Stimulated activated CD8-positive, alpha-beta memory T cell treated with anti-CD3 and anti-CD28 coated beads, Interleukin-4, amount 100 ng/mL, for 1 hour (primary cell): Measurements from ENCODE around the gene STARD7.
"Not testable (repeated sequence)": the region's sequence is repeated elsewhere in the genome, so short reads cannot be mapped to it uniquely, and the experiment has no call there.

Experiments
- DNase-seq, 2 donors: peaks; one replicate each; pipeline ENCODE4 v3.0.0-alpha.2; 2020; ENCODE audit warnings: low read depth in 2 of 2, low spot score in 1 of 2

Gene STARD7

DNA sequence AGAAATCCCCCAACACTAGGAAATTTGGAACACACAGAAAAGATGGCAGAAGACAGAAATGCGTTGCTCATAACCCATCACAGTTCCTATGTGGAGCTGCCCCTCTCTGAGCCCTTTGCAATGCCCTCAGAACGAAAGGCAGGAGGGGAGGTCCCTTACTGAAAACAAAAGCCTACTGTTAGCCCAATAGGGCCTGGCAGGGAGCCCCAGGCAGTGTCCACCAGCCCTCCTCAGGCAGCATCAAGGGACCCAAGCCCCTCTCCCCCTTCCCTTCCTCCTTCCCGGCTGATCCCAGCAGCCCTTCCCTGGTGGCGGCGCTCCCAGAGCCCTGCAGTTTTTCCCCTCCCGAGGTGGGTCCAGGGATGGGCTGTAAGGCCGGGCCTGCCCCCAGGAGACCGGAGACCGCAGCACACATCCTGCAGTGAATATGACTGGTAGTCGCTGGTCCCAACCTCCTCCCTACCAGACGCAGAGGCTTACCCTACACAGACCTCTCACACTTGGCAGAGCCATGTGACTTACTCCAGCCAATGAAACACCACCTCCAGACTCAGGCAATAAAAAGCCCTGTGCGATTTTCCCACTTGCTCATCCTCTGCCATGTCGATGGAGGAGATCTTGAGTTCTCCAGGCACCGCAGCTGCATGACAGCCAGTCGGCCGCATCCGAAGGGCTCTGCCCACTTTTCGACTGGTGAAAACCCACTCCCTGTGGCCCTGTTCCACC lies 44.0 kb downstream of the STARD7 start:
- no peak for DNase-seq

DNA sequence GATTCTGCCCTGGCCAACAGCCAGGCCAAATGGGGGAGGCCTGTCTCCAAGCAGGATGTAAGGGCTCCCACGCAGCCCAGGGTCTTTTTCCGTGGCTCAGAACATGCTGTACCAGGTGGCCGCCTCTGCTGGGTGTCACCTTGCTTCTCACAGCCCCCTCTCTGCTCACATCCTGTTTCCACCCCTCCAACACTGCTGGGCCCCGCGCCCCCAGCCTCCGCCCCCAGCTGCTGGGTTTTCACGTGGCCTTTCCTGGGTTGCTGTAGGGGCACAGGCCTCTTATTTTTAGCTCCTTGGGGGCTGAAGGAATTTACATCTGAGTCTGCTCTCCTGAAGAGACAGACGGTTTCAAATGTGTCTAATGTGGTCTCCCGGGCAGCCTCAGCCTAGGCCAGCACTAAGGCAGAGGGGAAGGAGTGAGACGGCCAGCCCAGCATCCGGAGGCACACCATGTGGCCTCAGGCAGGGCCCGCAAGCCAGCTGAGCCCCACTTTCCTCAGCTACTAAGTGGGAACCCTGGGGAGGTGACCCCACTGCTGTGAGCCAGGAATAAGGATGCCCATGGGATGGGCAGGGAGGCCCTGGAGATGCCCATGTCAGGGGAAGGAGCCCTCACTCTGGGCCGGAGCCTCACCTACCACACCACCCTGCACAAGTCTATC lies 44.7 kb downstream of the STARD7 start:
- peak in 1 of 2 donors; percentile 51 for DNase-seq

DNA sequence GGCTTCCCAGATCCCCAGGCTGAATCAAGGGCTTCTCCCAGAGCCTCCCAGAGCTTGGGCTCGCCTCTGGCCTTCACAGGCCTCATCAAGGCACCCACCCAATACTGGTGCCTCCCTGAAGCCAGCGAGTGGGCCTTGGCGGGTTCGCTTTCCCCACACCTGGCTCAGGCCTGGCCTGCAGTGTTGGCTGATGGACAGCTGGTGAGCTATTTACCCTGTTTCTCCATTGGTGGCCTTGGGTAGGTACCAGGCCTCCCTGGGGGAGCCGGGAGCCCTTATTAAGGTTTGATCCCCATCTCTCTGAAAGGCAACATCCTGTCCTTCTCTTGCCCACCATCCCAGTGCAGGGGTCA lies 45.2 kb downstream of the STARD7 start:
- DNase-seq = no peak

DNA sequence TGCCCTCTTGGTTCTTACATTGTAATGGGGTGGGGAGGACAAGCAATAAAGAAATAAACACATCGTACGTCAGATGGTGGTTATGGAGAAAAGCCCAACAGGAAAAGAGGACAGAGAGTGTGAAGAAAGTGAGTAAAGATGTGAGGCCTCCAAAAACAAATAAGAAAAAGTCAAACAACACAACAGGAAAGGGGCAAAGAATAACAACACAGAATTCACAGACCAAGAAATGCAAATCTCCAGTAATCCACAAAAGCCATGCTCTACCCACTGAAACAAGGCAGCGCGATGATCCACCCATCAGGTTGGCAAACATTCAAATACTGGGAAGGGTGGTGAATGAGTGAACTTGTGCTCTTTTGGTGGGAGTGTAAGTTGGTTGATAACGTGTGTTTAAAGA lies 46.7 kb downstream of the STARD7 start:
- no peak for DNase-seq

DNA sequence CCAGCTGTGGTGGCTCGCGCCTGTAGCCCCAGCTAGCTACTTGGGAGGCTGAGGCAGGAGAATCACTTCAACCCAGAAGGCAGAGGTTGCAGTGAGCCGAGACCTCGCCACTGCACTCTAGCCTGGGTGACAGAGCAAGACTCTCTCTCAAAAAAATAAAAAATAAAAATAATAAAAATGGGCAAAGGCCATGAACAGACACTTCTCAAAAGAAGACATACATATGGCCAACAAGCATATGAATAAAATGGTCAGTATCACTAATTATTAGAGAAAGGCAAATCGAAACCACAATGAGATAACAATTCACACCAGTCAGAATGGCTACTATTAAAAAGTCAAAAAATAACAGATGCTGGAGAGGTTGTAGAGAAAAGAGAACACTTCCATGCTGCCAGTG lies 48.3 kb downstream of the STARD7 start:
- not testable (repeated sequence) for DNase-seq

DNA sequence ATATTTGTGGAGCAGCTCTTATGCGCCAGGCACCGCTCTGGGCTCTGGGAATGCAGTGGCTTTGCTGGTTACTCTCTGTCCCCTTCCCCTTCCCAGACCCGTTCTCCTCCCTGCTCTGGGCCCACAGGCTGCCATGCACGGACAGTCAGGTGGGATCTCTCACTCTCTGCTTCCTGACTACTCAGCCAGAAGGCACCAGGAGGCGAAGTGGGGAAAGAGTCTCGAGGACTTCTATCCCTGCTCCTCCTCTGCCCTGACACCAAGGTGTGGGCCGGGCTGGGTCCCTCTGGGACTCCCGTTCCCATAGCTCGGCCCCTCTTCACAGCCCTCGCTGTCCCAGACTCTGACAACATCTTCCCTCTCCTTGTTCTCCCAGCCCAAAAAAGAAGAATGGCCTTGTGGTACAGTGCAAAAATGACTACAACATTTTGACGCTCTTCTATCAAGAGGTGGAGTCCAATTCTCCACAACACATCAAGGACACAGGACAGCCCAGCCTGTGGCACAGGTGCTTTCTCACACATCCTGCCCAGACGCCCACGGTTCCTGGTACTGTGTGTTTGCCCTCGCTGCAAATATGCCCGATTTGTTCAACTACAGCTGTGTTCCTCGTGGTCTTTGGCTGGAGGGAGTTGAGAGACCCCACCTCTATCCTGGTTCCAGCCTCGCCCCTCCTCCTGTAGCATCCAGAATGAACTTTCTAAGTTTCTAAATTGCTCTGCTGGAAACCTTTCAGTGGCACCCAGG lies 49.4 kb downstream of the STARD7 start:
- DNase-seq = no peak

DNA sequence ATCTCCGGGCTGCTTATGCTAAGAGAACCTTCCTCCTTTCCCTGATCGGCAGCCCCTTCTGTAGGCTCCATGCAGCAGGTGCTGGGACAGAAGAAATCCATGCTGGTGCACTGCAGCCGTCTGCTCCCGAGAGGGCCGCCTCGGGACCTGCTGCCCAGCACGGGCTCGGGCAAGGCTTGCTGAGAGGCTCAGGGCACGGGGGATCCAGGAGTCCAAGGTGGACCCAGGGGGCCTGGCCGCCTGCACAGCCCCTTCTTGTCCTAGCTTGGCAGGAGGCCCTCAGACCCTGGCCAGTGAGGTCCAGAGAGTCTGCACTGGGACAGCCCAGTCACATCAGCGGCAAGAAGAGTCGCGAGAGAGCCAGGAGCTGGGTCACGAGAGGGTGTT lies 50.1 kb downstream of the STARD7 start:
- no peak for DNase-seq

DNA sequence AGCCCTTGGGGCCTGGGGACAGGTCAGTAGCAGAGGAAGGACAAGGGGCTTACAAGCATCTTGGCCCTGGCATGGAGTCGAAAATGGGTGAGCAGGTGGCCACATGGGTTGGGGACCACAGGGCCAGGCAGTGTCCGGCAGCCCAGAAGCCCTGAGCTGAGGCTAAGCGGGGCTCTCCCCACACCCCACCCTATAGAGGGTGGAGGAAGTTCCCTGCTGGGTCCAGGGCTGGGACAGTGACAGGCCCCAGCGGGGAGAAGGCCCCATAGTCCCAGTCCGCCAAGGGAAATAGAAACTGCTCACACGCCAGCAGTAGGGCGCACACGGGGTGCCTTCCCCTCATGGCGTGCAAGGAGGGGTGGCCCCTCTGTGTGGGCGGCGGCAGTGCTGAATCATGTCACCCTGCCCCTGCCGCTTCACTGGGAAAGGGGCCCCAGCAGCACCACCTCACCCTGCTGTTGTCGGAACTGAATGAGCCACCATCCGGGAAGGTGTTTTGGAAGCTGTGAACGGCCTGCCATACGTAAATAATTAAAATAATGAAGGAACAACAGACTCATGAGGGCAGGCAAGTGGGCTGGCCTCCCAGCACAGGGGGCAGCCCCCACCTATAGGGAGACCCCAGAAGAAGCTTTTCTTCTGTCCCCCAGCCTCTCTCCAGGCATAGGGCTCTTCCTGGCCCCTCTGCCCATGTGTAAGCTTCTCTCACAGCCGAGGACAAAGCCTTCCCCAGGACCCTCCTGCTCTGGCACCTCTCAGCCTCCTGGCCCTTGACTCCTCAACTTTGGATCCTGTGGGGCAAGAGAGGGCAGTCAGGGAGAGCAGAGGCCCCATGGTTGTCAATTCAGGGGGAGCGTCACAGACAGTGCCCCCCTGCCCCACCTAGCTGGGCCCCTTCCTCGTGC lies 50.7 kb downstream of the STARD7 start:
- peak; percentile 46 to 65 for DNase-seq

DNA sequence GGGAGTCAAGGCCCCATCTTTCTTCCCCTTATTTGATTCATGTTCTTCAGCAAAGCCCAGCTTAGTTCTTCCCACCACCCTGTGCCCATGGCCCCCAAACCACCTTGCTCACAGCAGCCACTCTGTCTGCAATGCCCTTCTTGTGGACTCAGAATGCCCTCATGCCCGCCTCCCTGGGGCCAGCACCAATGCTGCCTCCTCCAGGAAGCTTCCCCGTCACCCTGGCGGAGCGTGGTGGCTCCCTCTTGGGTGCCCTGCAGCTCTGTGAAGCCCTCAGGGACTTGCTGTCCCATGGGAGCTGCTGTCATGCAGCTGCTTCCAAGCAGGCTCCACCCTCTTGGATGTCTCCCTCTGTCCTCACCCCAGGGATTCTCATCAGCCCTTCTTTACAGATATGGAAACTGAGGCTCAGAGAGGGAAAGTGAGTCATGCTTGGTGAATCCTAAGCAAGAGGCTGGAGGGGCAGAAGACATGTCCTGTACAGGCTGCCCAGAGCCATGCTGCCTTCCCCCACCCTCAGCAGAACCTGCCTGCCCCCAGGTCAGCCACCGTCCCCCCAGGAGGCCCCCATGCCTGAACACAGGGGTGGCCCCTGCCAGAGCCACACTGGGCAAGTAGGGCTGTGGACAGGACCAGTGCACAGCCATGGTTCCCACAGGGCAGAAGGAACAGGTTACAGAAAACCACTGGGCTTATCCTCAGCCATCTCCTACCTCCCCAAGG lies 51.5 kb downstream of the STARD7 start:
- no peak for DNase-seq

DNA sequence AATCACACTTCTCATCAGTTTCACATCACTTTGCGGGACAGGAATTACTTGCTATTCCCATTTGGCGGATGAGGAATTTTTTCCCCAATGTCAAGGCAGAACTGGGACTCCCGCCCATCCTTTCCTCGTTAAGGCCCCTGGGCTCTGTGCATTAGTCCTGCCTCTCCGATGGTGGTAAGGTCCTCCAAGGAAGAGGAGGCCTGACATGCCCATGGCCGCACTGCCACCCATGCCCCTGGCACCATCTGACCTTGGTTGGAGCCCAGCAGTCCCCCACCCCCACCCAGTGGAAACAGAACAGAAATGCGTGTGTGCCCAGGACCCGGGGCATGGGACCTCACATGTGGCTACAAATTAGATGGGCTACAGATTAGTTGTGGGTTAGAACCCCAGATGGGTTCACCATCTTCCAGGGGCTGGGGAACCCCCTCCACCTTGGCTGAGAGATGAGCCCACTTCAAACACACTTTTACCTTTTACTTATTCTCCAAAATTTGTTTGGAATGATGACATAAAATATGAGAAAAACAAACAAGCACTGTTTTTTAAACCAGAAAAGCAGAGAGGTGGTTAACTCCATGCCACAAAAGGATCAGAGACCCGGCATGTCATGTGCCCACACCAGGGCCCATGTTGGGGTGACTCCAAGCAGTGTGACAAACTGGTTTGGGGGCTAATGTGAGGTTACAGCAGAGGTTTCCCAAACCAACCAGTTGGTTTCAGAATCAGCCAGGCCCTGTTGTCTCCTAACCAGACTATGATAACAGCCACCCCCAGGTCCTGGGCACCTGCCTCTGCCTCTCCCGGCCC lies 52.4 kb downstream of the STARD7 start:
- DNase-seq = no peak

DNA sequence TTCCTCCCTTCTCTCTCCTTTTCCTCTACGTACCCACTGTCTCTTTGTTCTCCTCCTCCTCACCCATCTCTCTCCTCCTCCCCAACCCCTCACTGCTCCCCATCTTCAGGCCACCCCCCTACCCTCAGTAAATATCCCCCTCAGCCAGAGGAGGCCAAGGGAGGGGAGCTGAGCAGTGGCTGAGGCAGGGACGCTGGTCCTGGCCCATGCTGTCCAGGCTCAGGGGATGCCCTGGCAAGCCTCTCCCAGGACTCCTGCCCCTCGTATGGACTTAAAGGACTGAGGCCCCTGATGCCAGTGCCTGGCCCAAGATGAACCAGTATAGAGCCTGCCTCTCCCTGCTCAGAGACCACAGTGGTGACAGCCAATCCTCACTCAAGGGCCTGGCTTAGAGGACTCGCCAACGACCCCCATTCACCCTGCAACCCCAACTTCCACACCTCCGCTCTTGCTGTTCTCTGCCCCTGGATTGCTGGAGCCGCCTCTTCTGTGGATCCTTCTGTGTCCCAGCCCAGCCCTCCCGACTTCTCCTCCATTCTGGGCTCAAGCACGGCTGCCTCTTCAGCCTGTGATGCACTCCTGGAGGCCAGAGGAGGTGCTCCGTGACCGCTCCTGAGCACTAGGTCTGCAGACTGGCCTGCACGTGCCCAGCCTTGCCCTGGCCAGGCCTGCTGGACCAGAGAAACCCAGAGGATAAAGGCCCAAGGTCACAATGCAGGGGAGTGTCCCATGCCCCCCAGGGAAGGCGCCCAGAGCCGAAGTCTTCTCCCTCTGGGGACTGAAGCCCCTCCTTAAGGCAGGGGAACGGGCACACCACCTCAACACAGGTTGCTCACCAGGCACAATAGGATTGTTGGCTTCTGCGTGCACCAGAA lies 53.9 kb downstream of the STARD7 start:
- DNase-seq = no peak

DNA sequence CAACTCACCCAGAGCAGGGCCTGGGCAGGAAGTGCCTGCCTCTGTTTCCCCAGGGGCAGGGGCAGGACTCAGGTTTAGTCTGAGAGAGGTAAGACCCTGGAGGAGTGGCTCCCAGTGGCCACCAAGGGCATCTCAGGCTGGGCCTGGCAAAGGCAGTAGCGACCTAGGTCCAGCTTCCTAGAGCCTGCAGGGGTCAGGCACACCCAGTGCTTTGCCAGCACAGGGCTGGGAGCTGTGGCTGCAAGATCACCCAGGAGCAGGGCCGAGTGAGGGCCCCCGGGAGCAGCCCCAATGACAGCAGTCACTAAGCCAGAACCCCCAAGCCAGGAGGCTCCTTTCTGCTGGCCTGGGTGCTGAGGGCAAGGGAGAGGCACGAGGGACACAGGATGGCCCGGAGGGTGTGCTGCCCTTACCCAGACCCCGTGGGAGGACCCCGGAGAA lies 54.6 kb downstream of the STARD7 start:
- DNase-seq = no peak

DNA sequence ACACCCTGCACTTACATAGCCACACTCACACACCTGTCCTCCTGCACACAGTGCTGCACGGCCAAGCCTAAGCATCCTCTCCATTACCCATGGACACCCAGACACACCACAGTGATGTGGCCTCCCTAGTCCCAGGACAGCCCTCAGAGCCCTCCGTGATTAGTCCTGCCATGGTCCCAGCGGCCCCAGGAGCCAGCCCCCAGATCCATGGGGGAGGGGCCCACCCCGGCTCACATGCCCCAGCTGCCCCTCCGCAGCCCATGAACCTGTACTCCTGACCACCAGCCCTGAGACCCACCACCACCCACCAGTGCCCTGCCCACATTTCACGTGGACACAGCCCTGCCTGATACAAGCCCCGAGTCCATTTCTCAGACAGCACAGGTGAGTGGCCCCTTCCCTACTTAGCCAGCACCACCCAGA lies 55.3 kb downstream of the STARD7 start:
- DNase-seq = no peak

DNA sequence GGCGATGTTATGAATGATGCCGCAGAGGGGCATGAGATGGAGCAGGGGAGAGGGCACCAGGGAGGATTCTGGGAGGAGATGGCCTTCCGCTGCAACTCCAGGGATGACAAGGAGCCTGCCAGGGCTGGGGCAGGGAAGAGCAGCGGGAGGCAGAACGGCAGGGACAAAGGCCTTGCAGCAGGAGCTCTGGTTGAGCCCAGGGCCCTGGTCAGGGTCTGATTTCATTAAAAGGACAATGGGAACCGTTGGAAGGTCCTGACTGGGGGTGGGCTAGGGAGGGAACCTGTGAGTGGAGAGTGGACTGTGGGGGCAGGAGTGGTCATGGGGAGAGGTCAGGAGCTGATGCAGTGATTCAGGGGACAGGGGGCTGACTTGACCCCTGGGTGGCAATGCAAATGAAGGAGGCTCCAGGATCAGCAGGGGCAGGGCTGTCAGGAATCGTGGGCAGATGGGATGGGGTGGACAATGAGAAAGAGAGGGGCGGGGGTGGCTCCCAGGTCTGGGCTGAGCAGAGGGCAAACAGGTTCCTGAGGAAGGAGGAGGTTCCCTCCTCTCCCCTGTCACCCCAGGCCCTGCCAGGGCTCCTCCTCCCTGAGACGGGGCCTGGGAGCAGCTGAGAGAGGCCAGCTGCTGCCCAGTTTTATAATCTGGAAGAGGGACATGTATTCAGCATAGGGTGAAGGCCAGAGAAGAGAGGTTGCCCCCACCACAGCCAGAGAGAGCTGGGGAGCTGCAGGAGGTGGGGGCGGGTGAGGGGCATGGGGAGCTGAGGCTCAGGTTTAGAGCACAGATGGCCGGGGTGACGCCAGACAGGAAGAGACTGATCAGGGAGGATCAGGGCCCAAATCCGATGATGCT lies 56.1 kb downstream of the STARD7 start:
- DNase-seq = no peak

DNA sequence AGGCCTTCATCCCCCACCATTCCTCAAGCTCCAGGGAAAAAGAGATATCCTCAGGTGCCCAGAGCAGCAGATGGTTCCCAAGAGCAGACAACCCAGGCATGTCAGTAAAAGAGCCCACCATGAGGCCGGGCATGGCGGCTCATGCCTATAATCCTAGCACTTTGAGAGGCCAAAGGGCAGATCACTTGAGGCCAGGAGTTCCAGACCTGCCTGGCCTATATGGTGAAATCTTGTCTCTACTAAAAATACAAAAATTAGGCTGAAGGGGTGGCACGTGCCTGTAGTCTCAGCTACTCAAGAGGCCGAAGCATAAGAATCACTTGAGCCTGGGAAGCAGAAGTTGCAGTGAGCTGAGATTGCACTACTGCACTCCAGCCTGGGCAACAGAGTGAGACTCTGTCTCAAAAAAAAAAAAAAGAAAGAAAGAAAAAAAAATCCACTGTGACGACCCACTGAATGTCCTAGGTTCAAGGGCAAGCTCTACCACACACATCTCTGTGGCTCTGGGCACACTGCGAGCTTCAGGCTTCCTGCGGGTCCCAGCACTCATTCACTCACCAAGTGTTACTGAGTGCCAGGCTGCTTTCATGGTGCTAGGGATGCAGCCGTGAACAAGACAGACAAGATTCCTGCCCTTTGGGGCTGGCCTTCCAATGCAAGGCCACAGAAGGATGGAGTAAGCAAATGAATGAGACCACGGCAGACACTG lies 56.9 kb downstream of the STARD7 start:
- DNase-seq = no peak

DNA sequence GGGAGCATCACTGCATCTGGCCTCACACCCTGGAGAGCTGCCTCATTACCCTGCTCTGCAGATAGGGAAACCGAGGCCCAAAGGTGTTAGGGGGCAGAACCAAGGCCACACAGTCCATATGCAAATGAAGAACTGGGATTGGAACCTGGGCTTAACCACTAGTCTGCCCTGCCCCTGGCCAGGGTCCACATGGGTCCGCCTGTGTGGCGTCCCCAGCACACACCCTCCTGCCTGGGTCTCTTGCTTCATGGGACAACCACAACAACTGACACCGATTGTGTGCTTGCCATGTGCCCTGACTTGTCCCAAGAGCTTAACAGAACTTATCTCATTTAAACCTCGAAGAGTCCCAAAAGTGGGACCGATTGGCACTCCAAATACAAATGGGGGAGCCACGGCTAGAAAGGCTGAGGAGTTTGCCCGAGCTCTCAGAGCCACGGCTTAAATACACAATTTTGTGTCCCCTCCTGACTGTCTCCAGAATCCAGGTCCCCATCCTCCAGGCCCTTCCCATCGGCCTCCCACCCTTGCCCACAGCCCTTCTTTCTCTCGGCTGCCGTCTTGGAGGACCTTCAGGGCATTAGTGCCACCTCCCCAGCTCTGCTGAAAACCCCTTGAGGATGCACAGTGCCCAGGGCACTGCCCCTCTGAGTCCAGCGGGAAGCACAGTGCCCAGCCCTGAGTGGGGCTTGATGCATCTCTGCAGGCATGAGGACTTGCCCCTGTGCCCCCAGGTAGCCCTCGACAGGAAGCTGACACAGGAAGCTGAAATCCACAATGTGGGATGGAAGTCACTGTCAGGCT lies 57.6 kb downstream of the STARD7 start:
- no peak for DNase-seq
